Measurements from ENCODE around the gene APBA1. TPM values are rescaled to one million over a fixed set of nuclear protein-coding genes. Genes with fewer than 3 reads are reported as not detected.

APBA1 gene
- total RNA-seq, 1 donor from 2014 or later = 13.0 TPM

DNA sequence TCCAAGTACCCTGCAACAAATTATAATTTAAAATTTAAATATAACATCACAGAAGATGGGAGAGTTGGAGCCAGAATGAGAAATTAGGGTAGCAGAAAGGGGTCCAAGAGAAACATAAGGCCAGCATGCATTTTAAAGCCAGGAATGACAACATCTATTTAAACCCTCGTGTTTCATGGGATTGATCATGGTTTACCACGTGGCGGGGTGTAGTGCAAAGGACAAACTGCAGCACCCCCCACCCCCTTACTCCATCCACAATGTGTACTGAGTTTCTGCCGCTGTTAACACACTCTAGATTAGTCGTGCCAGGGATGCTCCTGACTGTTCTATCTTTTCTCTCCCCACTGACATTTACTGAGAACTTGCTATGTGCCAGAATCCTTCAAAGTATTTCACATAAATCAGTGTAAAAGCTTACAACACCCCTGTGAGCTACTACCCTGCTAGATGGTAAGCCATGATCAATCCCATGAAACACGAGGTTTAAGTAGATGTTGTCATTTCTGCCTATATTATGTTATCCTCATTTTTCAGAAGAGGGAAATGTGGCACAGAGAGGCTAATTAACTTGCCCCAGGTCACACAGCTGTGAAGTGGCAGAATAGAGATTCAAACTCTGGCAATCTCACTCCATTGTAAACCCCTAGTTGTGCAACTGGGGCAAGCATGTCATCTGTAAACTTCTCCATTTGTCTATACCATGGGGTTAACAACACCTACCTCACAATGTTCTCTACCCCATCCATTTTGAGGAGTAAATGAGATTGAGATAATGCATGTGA is 210.9 kb downstream of the APBA1 start:
- no peak overlapping the region for H3K4me3 Mint-ChIP-seq (ENCODE audit: unreplicated experiment)
- H3K27ac Mint-ChIP-seq (ENCODE audit: unreplicated experiment) = no peak overlapping the region
- peaks cover 2% of the 10 kb centered on the region for H3K9me3 Mint-ChIP-seq (ENCODE audit: unreplicated experiment)
- H3K4me1 Mint-ChIP-seq (ENCODE audit: low read depth, unreplicated experiment) = no peaks in the 10 kb centered on the region
- DNase-seq = no peak
- TF ChIP-seq, protein P1, sequence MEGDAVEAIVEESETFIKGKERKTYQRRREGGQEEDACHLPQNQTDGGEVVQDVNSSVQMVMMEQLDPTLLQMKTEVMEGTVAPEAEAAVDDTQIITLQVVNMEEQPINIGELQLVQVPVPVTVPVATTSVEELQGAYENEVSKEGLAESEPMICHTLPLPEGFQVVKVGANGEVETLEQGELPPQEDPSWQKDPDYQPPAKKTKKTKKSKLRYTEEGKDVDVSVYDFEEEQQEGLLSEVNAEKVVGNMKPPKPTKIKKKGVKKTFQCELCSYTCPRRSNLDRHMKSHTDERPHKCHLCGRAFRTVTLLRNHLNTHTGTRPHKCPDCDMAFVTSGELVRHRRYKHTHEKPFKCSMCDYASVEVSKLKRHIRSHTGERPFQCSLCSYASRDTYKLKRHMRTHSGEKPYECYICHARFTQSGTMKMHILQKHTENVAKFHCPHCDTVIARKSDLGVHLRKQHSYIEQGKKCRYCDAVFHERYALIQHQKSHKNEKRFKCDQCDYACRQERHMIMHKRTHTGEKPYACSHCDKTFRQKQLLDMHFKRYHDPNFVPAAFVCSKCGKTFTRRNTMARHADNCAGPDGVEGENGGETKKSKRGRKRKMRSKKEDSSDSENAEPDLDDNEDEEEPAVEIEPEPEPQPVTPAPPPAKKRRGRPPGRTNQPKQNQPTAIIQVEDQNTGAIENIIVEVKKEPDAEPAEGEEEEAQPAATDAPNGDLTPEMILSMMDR (IDR thresholded peaks at IDR 0.05; ENCODE audit: partially characterized antibody, unreplicated experiment) = no peak
- H3K27me3 Mint-ChIP-seq (ENCODE audit: unreplicated experiment) = no peaks in the 10 kb centered on the region
- peaks cover 9% of the 10 kb centered on the region for H3K36me3 Mint-ChIP-seq (ENCODE audit: unreplicated experiment)

DNA sequence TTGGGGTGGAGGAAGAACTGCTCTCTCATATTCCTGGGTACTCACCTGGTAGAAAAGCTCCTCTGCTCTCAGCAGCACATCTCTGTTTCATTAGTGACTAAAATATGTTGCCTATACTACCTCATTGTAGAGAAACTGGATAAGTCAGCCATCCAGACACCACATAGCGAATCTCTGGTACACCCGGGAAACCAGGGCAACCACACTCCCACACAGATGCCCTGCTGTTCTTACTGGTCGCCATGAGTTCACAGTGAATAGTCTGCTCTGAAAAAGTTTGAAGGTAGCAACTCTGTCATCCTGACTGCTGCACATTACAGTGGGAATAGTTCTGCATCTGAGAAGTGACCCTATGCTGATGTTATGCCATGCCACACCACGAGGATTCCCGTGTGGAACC is 212.2 kb downstream of the APBA1 start:
- no peak for DNase-seq
- no peaks in the 10 kb centered on the region for H3K27me3 Mint-ChIP-seq (ENCODE audit: unreplicated experiment)
- TF ChIP-seq, protein P1 (IDR thresholded peaks at IDR 0.05; ENCODE audit: partially characterized antibody, unreplicated experiment) = no peak
- H3K36me3 Mint-ChIP-seq (ENCODE audit: unreplicated experiment) = peaks cover 15% of the 10 kb centered on the region
- H3K9me3 Mint-ChIP-seq (ENCODE audit: unreplicated experiment) = peaks cover 4% of the 10 kb centered on the region
- no peak overlapping the region for H3K4me3 Mint-ChIP-seq (ENCODE audit: unreplicated experiment)
- H3K4me1 Mint-ChIP-seq (ENCODE audit: low read depth, unreplicated experiment) = no peaks in the 10 kb centered on the region
- H3K27ac Mint-ChIP-seq (ENCODE audit: unreplicated experiment) = no peak overlapping the region

DNA sequence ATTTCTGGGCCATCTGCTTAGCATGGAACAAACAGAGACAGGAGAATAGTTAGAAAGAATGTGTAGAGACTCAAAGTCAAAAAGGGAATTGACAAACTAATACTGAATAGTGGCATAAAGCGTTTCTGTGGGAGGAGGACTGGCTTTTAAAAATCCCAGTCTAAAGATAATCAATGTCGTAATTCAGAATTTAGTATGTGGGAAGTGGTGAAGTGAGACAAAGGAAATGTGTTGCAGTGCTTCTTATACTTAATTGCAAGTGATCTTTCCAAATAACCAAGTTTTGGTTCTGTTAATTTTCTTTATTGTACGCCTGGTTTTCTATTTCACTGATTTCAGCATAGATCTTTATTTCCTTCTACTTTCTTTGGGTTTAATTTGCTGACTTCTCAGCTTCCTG is 214.0 kb downstream of the APBA1 start:
- H3K27ac Mint-ChIP-seq (ENCODE audit: unreplicated experiment) = no peak overlapping the region
- peaks cover 2% of the 10 kb centered on the region for H3K9me3 Mint-ChIP-seq (ENCODE audit: unreplicated experiment)
- H3K4me3 Mint-ChIP-seq (ENCODE audit: unreplicated experiment) = no peak overlapping the region
- DNase-seq = no peak
- no peaks in the 10 kb centered on the region for H3K4me1 Mint-ChIP-seq (ENCODE audit: low read depth, unreplicated experiment)
- TF ChIP-seq, protein P1 (IDR thresholded peaks at IDR 0.05; ENCODE audit: partially characterized antibody, unreplicated experiment) = no peak
- H3K27me3 Mint-ChIP-seq (ENCODE audit: unreplicated experiment) = no peaks in the 10 kb centered on the region
- H3K36me3 Mint-ChIP-seq (ENCODE audit: unreplicated experiment) = peaks cover 15% of the 10 kb centered on the region

DNA sequence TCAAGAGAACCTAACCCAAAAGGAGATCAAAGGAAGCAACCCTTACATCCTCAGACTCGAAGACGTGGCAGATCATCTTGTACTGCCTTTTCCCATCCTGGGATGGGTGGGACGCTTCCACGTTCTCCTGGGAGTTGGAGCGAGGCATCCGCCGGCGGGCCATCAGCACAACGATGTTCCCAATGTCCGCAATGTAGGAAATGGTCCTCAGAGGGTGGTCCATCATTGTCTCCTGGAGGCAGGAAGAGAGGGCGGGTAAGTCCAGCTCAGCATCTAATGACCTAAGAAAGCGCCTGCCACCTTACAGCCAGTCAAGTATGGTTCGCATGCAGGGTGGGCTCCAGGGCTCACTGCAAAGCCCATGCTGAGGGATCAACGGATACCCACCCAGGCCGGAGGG is 216.0 kb downstream of the APBA1 start:
- DNase-seq = no peak
- H3K36me3 Mint-ChIP-seq (ENCODE audit: unreplicated experiment) = peaks cover 15% of the 10 kb centered on the region
- no peaks in the 10 kb centered on the region for H3K4me1 Mint-ChIP-seq (ENCODE audit: low read depth, unreplicated experiment)
- H3K9me3 Mint-ChIP-seq (ENCODE audit: unreplicated experiment) = peaks cover 2% of the 10 kb centered on the region
- no peak overlapping the region for H3K27ac Mint-ChIP-seq (ENCODE audit: unreplicated experiment)
- TF ChIP-seq, protein P1 (IDR thresholded peaks at IDR 0.05; ENCODE audit: partially characterized antibody, unreplicated experiment) = no peak
- H3K4me3 Mint-ChIP-seq (ENCODE audit: unreplicated experiment) = no peak overlapping the region
- peaks cover 1% of the 10 kb centered on the region for H3K27me3 Mint-ChIP-seq (ENCODE audit: unreplicated experiment)

DNA sequence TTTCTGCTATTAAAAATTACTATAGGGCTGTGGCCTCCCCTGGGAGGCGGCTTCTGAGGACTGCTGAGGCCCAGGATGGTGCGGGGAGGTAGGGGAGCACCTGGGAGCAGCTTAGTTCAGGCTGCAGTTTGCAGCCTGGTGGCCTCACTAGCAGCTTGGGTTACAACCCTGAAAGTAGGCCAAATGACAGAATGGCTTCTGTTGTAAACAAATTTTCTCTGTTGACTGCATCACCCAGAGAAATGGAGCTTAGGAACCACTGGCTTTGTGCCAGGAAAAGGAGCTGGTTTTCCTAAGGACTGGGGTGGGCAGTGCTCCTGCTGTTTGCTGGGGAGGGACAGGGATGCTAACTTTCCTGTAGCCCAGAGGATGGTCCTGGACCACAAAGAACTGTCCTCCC is 216.9 kb downstream of the APBA1 start:
- Mint-ChIP-seq H3K4me1 (ENCODE audit: low read depth, unreplicated experiment) (no peaks in the 10 kb centered on the region), H3K27me3 (ENCODE audit: unreplicated experiment) (peaks cover 2% of the 10 kb centered on the region), H3K9me3 (ENCODE audit: unreplicated experiment) (peaks cover 2% of the 10 kb centered on the region), H3K36me3 (ENCODE audit: unreplicated experiment) (peaks cover 17% of the 10 kb centered on the region), H3K4me3 (ENCODE audit: unreplicated experiment) (no peak overlapping the region), H3K27ac (ENCODE audit: unreplicated experiment) (no peak overlapping the region)
- TF ChIP-seq, protein P1 (IDR thresholded peaks at IDR 0.05; ENCODE audit: partially characterized antibody, unreplicated experiment) = no peak
- no peak for DNase-seq
